Neutrophil (primary cell): ENCODE data around the gene PRKCQ.

Experiments
- H3K27ac ChIP-seq: fragments of 200-600 bp; sonication (generic); 2 replicates; pipeline ENCODE4 v1.5.1; 2016; ENCODE audit warnings: mild to moderate bottlenecking, moderate library complexity
- H3K27me3 ChIP-seq: fragments of 200-600 bp; sonication (generic); 2 replicates; pipeline ENCODE4 v1.6.0; 2016; ENCODE audit warnings: mild to moderate bottlenecking
- H3K36me3 ChIP-seq: fragments of 200-600 bp; sonication (generic); 2 replicates; pipeline ENCODE4 v1.5.1; 2017
- H3K4me1 ChIP-seq, 2 experiments: fragments of 200-600 bp in 1 of 2; sonication (generic) in 1 of 2; 1 replicate in 1 of 2; 2 replicates in 1 of 2; pipeline versions ENCODE4 v1.5.1 to v1.6.1; 2013 to 2016; ENCODE audit warnings: low read depth in 1 of 2, low read length in 1 of 2, mild to moderate bottlenecking in 1 of 2, moderate library complexity in 1 of 2; ENCODE audit not compliant: control insufficient read depth in 1 of 2, insufficient read depth in 1 of 2
- H3K4me3 ChIP-seq, 2 experiments: fragments of 200-600 bp in 1 of 2; sonication (generic) in 1 of 2; 1 replicate in 1 of 2; 2 replicates in 1 of 2; pipeline ENCODE4 v1.5.1; 2013 to 2016; ENCODE audit warnings: low read depth in 1 of 2, low read length in 1 of 2, mild to moderate bottlenecking in 1 of 2, moderate library complexity in 1 of 2
- H3K9me3 ChIP-seq: fragments of 200-600 bp; sonication (generic); 2 replicates; pipeline ENCODE4 v1.5.1; 2016
- CTCF ChIP-seq: fragments of 200-600 bp; sonication (generic); IDR thresholded peaks from 2 replicates; pipeline ENCODE4 v1.5.1; 2016; ENCODE audit warnings: antibody characterized with exemption

PRKCQ gene

GRCh38 chr10:6493521-6494441, 86.3 kb downstream of the PRKCQ start:
- no peaks in the 10 kb centered on the region for H3K36me3 ChIP-seq
- no peaks in the 10 kb centered on the region for H3K9me3 ChIP-seq
- no peak overlapping the region for H3K4me3 ChIP-seq
- H3K27ac ChIP-seq: no peak overlapping the region
- peaks cover 4 to 5% of the 10 kb centered on the region in 2 experiments for H3K4me1 ChIP-seq
- no peaks in the 10 kb centered on the region for H3K27me3 ChIP-seq
- TF ChIP-seq CTCF: no peak

GRCh38 chr10:6492896-6493295, 87.2 kb downstream of the PRKCQ start:
- no peak for TF ChIP-seq CTCF
- Histone ChIP-seq H3K27ac (no peak overlapping the region), H3K4me1 (no peaks in the 10 kb centered on the region)

GRCh38 chr10:6491841-6492609, 88.1 kb downstream of the PRKCQ start:
- Histone ChIP-seq H3K36me3 (no peaks in the 10 kb centered on the region), H3K4me1 (no peaks in the 10 kb centered on the region), H3K4me3 (no peak overlapping the region), H3K9me3 (no peaks in the 10 kb centered on the region), H3K27ac (no peak overlapping the region), H3K27me3 (no peaks in the 10 kb centered on the region)
- no peak for TF ChIP-seq CTCF

More at GRCh38 chr10:6492896-6493295, 87.2 kb downstream of the PRKCQ start:
- Histone ChIP-seq H3K27me3 (no peaks in the 10 kb centered on the region), H3K36me3 (no peaks in the 10 kb centered on the region), H3K9me3 (no peaks in the 10 kb centered on the region), H3K4me3 (no peak overlapping the region)

- Histone ChIP-seq H3K27ac (no peak overlapping the region), H3K36me3 (no peaks in the 10 kb centered on the region), H3K4me1 (no peaks in the 10 kb centered on the region), H3K27me3 (no peaks in the 10 kb centered on the region), H3K4me3 (no peak overlapping the region), H3K9me3 (no peaks in the 10 kb centered on the region)
- TF ChIP-seq CTCF: no peak
Measured at GRCh38 chr10:6490614-6491013, 89.5 kb downstream of the PRKCQ start.

GRCh38 chr10:6487920-6488319, 92.2 kb downstream of the PRKCQ start:
- Histone ChIP-seq H3K9me3 (no peaks in the 10 kb centered on the region), H3K27me3 (no peaks in the 10 kb centered on the region), H3K27ac (no peak overlapping the region), H3K4me3 (no peak overlapping the region), H3K4me1 (peaks cover 8 to 9% of the 10 kb centered on the region in 2 experiments), H3K36me3 (no peaks in the 10 kb centered on the region)
- TF ChIP-seq CTCF: no peak
